HCT116 (cell line): ENCODE results near the gene OR6A2. TPM values are rescaled to one million over a fixed set of nuclear protein-coding genes. Genes with fewer than 3 reads are reported as not detected.
"Not testable (repeated sequence)": the region's sequence is repeated elsewhere in the genome, so short reads cannot be mapped to it uniquely, and the experiment has no call there.

Experiments used
- ATAC-seq: fragments of 200-7000 bp; cut with Tn5 transposase; 2 replicates; pipeline ENCODE4 v1.9.1; 2020; ENCODE audit warnings: mild to moderate bottlenecking, moderate library complexity
- BruUV-seq: library from RNA; stranded (reverse); fragments of 400-500 nt; replicated peaks from 2 replicates; lab custom pipeline; 2021; lab: Mats Ljungman, UMichigan
- CTCF ChIA-PET: fragments of 300-600 bp; sonication (Branson Sonifier 250); formaldehyde crosslinking; loops from one replicate; lab custom pipeline; 2021; ENCODE audit warnings: antibody characterized with exemption; lab: Charles Lee
- POLR2A ChIA-PET: fragments of 300-600, 350-600 bp; sonication (Branson Sonifier 250); formaldehyde crosslinking; loops from one replicate; lab custom pipeline; 2021; ENCODE audit warnings: antibody characterized with exemption; lab: Charles Lee
- RAD21 ChIA-PET, 2 experiments: fragments of 300-600 bp; sonication (Branson Sonifier 250); formaldehyde crosslinking; loops; one replicate each; lab custom pipeline; 2023; ENCODE audit warnings: low total read pairs in 2 of 2; ENCODE audit not compliant: uncharacterized antibody in 2 of 2, unreplicated experiment in 2 of 2, low non-redundant PET in 1 of 2; lab: Charles Lee
- DNase-seq: peaks from one replicate; pipeline ENCODE4 v3.0.0-alpha.2; 2010; ENCODE audit warnings: low read depth, low spot score
- H2AFZ ChIP-seq: fragments of 200-600 bp; shearing (Covaris generic), sonication (generic); 2 replicates; pipeline ENCODE4 v1.6.1; 2017; ENCODE audit warnings: low read depth, mixed run types, mixed read lengths, antibody characterized with exemption, low read length; ENCODE audit not compliant: poor library complexity, severe bottlenecking
- H3K27ac ChIP-seq: 2 replicates; pipeline ENCODE4 v1.5.1; 2012; ENCODE audit warnings: low read depth, low read length
- H3K27me3 ChIP-seq: fragments of 200-600 bp; sonication (generic); 2 replicates; pipeline ENCODE4 v1.6.1; 2016; ENCODE audit warnings: mixed run types, low read length, mixed read lengths; ENCODE audit not compliant: insufficient read depth
- H3K36me3 ChIP-seq, 2 experiments: fragments of 200-500 bp in 1 of 2; fragments of 200-600 bp in 1 of 2; sonication (Bioruptor generic) in 1 of 2; sonication (generic) in 1 of 2; 2 replicates each; pipeline versions ENCODE4 v1.5.1 to v1.6.1; 2014 to 2016; ENCODE audit warnings: low read length in 2 of 2, inconsistent platforms in 1 of 2, mixed read lengths in 1 of 2, mixed run types in 1 of 2; ENCODE audit not compliant: insufficient read depth in 2 of 2, control insufficient read depth in 1 of 2
- H3K4me1 ChIP-seq, 2 experiments: fragments of 200-600 bp in 1 of 2; sonication (generic) in 1 of 2; 2 replicates each; pipeline versions ENCODE4 v1.5.1 to v1.6.1; 2012 to 2017; ENCODE audit warnings: low read length in 2 of 2, inconsistent platforms in 1 of 2, mild to moderate bottlenecking in 1 of 2, mixed read lengths in 1 of 2, mixed run types in 1 of 2, moderate library complexity in 1 of 2; ENCODE audit not compliant: insufficient read depth in 2 of 2, control insufficient read depth in 1 of 2
- H3K4me2 ChIP-seq: fragments of 200-600 bp; sonication (generic); 2 replicates; pipeline ENCODE4 v1.6.1; 2017; ENCODE audit warnings: mixed run types, low read length, mixed read lengths
- H3K4me3 ChIP-seq, 2 experiments: fragments of 200-600 bp in 1 of 2; sonication (generic) in 1 of 2; replicated peaks in 1 of 2; 2 replicates each; pipeline ENCODE4 v1.5.1; 2011 to 2016; ENCODE audit warnings: low read length in 2 of 2, control low read depth in 1 of 2, low read depth in 1 of 2, mild to moderate bottlenecking in 1 of 2, mixed read lengths in 1 of 2, mixed run types in 1 of 2
- H3K79me2 ChIP-seq: fragments of 200-600 bp; sonication (generic); 2 replicates; pipeline ENCODE4 v1.6.1; 2017; ENCODE audit warnings: mild to moderate bottlenecking, mixed run types, low read length, moderate library complexity, mixed read lengths; ENCODE audit not compliant: insufficient read depth
- H3K9ac ChIP-seq: fragments of 200-600 bp; sonication (generic); 2 replicates; pipeline ENCODE4 v1.6.1; 2016; ENCODE audit warnings: low read length, mixed read lengths
- H3K9me2 ChIP-seq: fragments of 200-600 bp; sonication (generic), shearing (Covaris generic); 2 replicates; pipeline ENCODE4 v1.6.1; 2017; ENCODE audit warnings: mixed run types, mild to moderate bottlenecking, moderate library complexity; ENCODE audit not compliant: insufficient read depth
- H3K9me3 ChIP-seq, 2 experiments: fragments of 200-500 bp in 1 of 2; fragments of 200-600 bp in 1 of 2; sonication (Bioruptor generic) in 1 of 2; sonication (generic) in 1 of 2; 2 replicates each; pipeline ENCODE4 v1.6.1; 2014 to 2017; ENCODE audit warnings: low read length in 2 of 2, mixed read lengths in 2 of 2, inconsistent platforms in 1 of 2, low read depth in 1 of 2, mild to moderate bottlenecking in 1 of 2, mixed run types in 1 of 2, moderate library complexity in 1 of 2; ENCODE audit not compliant: control insufficient read depth in 1 of 2, insufficient read depth in 1 of 2
- H4K20me1 ChIP-seq: fragments of 200-600 bp; sonication (generic), shearing (Covaris generic); 2 replicates; pipeline ENCODE4 v1.6.1; 2017; ENCODE audit warnings: mixed run types, mild to moderate bottlenecking, moderate library complexity; ENCODE audit not compliant: insufficient read depth
- CTCF ChIP-seq, 3 experiments: fragments of 200-600 bp in 1 of 3; sonication (generic) in 1 of 3; IDR thresholded peaks in 2 of 3; conservative IDR thresholded peaks in 1 of 3; 2 replicates each; pipeline ENCODE4 v1.5.1; 2012 to 2017; ENCODE audit warnings: low read depth in 2 of 3, low read length in 2 of 3, antibody characterized with exemption in 1 of 3, borderline replicate concordance in 1 of 3, control low read depth in 1 of 3, mild to moderate bottlenecking in 1 of 3, mixed read lengths in 1 of 3, mixed run types in 1 of 3, moderate library complexity in 1 of 3; ENCODE audit not compliant: insufficient read depth in 1 of 3
- ELF1 ChIP-seq: IDR thresholded peaks from 2 replicates; pipeline ENCODE4 v1.6.1; 2012; ENCODE audit warnings: low read depth, borderline replicate concordance
- RAD21 ChIP-seq: IDR thresholded peaks from 2 replicates; pipeline ENCODE4 v1.6.1; 2012; ENCODE audit warnings: low read depth, mild to moderate bottlenecking
- intact Hi-C: fragments of 100-400 bp; cut with micrococcal nuclease; formaldehyde crosslinking; loops from 2 replicates; pipeline ENCODE4 v1.10.0; 2022
- total RNA-seq: library from RNA; stranded (reverse); gene quantifications from one replicate; pipeline ENCODE4 v1.2.1, GENCODE V29; 2021; ENCODE audit not compliant: unreplicated experiment

Gene OR6A2
- total RNA-seq, 1 experiment from 2014 or later = 0.22 TPM

GRCh38 chr11:6812390-6813005 lies 13.0 kb upstream of the OR6A2 start:
- H3K9me3 ChIP-seq = no peaks in the 10 kb centered on the region
- ChIA-PET RAD21 (interaction anchor here in 1 of 2 experiments (0.5 kb wide), 1 partner anchor 75 kb away, joined by 4 read pairs; no protein-coding TSS in a partner anchor), POLR2A (no interaction called here), CTCF (interaction anchor here (0.6 to 2.1 kb wide), 17 partner anchors 9 to 433 kb away, joined by 3 to 9 read pairs (median 4); partner anchors contain the start of genes OR2AG2 and OR6A2)
- H3K9me2 ChIP-seq = no peaks in the 10 kb centered on the region
- no peak overlapping the region for H3K27ac ChIP-seq
- H3K27me3 ChIP-seq = peaks cover 10% of the 10 kb centered on the region
- TF ChIP-seq RAD21 (peak; percentile 54), CTCF (IDR thresholded peaks at IDR 0.05 in 2 of 3, conservative IDR thresholded peaks at IDR 0.05 in 1 of 3; ENCODE audit: borderline replicate concordance in 1 of 3, insufficient read depth in 1 of 3, low read depth in 2 of 3, low read length in 2 of 3) (peak; percentile 28 to 94 (median 91); a peak in 5 of 6 replicates), ELF1 (no peak)
- H2AFZ ChIP-seq = no peak overlapping the region
- no peaks in the 10 kb centered on the region for H3K79me2 ChIP-seq
- intact Hi-C loops = loop anchor here (10.0 kb wide), 1 partner anchor 462 kb away; no protein-coding TSS in a partner anchor
- BruUV-seq = no TSS peak
- H3K36me3 ChIP-seq = no peaks in the 10 kb centered on the region
- no peaks in the 10 kb centered on the region for H4K20me1 ChIP-seq
- H3K4me1 ChIP-seq = no peaks in the 10 kb centered on the region
- no peak overlapping the region for H3K4me2 ChIP-seq
- H3K4me3 ChIP-seq = no peak overlapping the region
- ATAC-seq (peak; percentile 94), DNase-seq (peak; percentile 15)
- no peak overlapping the region for H3K9ac ChIP-seq

- H3K4me3 ChIP-seq, H3K9me3 ChIP-seq, CTCF ChIA-PET, H3K4me2 ChIP-seq, intact Hi-C loops, ATAC-seq, H3K9me2 ChIP-seq, H2AFZ ChIP-seq, H4K20me1 ChIP-seq, H3K79me2 ChIP-seq, H3K27me3 ChIP-seq, BruUV-seq, H3K36me3 ChIP-seq, H3K27ac ChIP-seq, POLR2A ChIA-PET, RAD21 ChIA-PET, H3K9ac ChIP-seq, DNase-seq, H3K4me1 ChIP-seq: not testable (repeated sequence)
Observed at GRCh38 chr11:6801075-6801474, 1.6 kb upstream of the OR6A2 start.
